ENCODE results near the gene MACROD1.

- no peak for TF ChIP-seq CTCF (IDR thresholded peaks at IDR 0.05)
- no peak for TF ChIP-seq NFE2L1 (CRISPR knock-in tag; IDR thresholded peaks at IDR 0.05)
- TF ChIP-seq USF1 (CRISPR knock-in tag; IDR thresholded peaks at IDR 0.05): no peak
- TF ChIP-seq STAT6 (CRISPR knock-in tag; conservative IDR thresholded peaks at IDR 0.05; ENCODE audit: low read depth): no peak
- TF ChIP-seq ESRRA (CRISPR knock-in tag; IDR thresholded peaks at IDR 0.05; ENCODE audit: borderline replicate concordance): no peak
- no peak for TF ChIP-seq SP1 (CRISPR knock-in tag; conservative IDR thresholded peaks at IDR 0.05)
- no peak for TF ChIP-seq MAX (CRISPR knock-in tag; IDR thresholded peaks at IDR 0.05)
- TF ChIP-seq CREM (CRISPR knock-in tag; IDR thresholded peaks at IDR 0.05): no peak
- no peak for TF ChIP-seq E2F5 (CRISPR knock-in tag; IDR thresholded peaks at IDR 0.05)
- TF ChIP-seq ATF2 (CRISPR knock-in tag; IDR thresholded peaks at IDR 0.05; ENCODE audit: borderline replicate concordance, low read depth): no peak
- no peak for TF ChIP-seq USF2 (CRISPR knock-in tag; IDR thresholded peaks at IDR 0.05)
- no peak for TF ChIP-seq ELF4 (CRISPR knock-in tag; IDR thresholded peaks at IDR 0.05; ENCODE audit: low read depth)
Observed at GRCh38 chr11:64052436-64052835, 113.5 kb downstream of the MACROD1 start.

Measured in WTC11 (cell line).